Body of pancreas (tissue), 4 donors: ENCODE measurements around the gene VEZF1. TPM values are rescaled to one million over a fixed set of nuclear protein-coding genes. Genes with fewer than 3 reads are reported as not detected.
"Not testable (repeated sequence)": the region's sequence is repeated elsewhere in the genome, so short reads cannot be mapped to it uniquely, and the experiment has no call there.

Experiments used
- ATAC-seq: fragments of 150-250 bp; one replicate; pipeline ENCODE4 v1.9.1; 2016
- DNase-seq, 4 donors: peaks; one replicate each; pipeline ENCODE4 v3.0.0-alpha.2; 2019
- H3K27ac ChIP-seq, 4 donors: fragments of 200-600 bp; sonication (generic); 1 replicate in 3 of 4; 2 replicates in 1 of 4; pipeline versions ENCODE4 v1.5.1 to v1.6.1; 2016 to 2019; ENCODE audit warnings: mild to moderate bottlenecking in 1 of 4, mixed read lengths in 1 of 4, moderate library complexity in 1 of 4
- H3K27me3 ChIP-seq, 2 donors: fragments of 200-600 bp; sonication (generic); one replicate each; pipeline ENCODE4 v1.6.0; 2016; ENCODE audit warnings: mild to moderate bottlenecking in 1 of 2
- H3K36me3 ChIP-seq, 2 donors: fragments of 200-600 bp; sonication (generic); replicated peaks in 1 of 2; 2 replicates each; pipeline ENCODE4 v1.5.1; 2016; ENCODE audit warnings: low read depth in 2 of 2; ENCODE audit not compliant: insufficient read depth in 1 of 2
- H3K4me1 ChIP-seq: fragments of 200-600 bp; sonication (generic); one replicate; pipeline ENCODE4 v1.6.0; 2016
- H3K4me3 ChIP-seq, 2 donors: fragments of 200-600 bp; sonication (generic); 1 replicate in 1 of 2; 2 replicates in 1 of 2; pipeline ENCODE4 v1.5.1; 2016 to 2019
- H3K9me3 ChIP-seq, 3 donors: fragments of 200-600 bp; sonication (generic); 1 replicate in 2 of 3; 2 replicates in 1 of 3; pipeline ENCODE4 v1.5.1; 2016
- POLR2A ChIP-seq, 3 donors: fragments of 450-650 bp; IDR thresholded peaks; one replicate each; pipeline ENCODE4 v1.6.1; 2016; ENCODE audit warnings: antibody characterized with exemption in 3 of 3, mild to moderate bottlenecking in 2 of 3
- WGBS, 2 donors: methylation state at CpG; one replicate each; pipeline ENCODE4 v1.1.5; 2017; 5-methylcytosine and 5-hydroxymethylcytosine counted together
- intact Hi-C: fragments of 100-400 bp; cut with DNase I; formaldehyde crosslinking; loops from one replicate; pipeline ENCODE4 v1.15.1; 2023
- total RNA-seq, 2 donors: library from RNA; depleted of rRNA; stranded (reverse); fragments of >200 nt; gene quantifications; one replicate each; pipeline ENCODE4 v1.1.0, GENCODE V29; 2016
- TF ChIP-seq, protein P1 (sequence below), 7 experiments: fragments of 450-650 bp in 4 of 7; fragments of 200-600 bp in 3 of 7; sonication (generic) in 3 of 7; IDR thresholded peaks; one replicate each; pipeline ENCODE4 v1.5.1; 2016 to 2019; ENCODE audit warnings: antibody characterized with exemption in 7 of 7

Gene VEZF1
- total RNA-seq, 2 donors from 2014 or later, result 14.5 to 39.4 TPM

DNA sequence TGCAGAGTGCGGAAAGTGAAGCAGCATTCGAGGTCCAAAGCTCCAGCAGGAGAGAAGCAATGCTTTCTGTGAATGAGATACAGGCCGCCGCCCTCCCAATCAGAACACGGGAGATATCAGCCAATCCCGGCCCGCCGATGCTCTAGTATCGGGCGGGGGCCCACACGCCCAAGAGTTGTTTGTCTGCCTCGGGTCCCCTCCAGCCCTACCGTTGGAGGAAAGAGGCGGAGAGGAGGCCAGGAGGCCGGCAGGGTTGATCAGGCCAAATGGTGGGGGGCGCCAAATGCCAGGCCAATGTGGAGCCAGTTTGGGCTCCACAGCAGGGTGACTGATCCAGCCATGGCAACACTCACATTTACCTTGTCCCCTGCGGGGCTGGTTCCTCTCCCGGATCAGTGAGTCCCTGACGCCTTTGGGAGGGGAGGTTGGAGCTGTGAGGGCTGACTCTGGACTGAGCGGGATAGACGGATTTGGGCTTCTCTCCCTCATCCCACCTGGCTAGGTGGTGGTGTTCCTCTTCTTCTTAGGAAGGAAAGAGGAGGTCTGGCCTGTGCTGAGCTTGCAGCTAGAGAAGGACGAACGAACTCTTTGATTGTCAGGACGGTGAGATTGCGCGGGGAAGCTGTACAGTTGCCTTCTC is 22.4 kb downstream of the VEZF1 start:
- H3K36me3 ChIP-seq, result no peaks in the 10 kb centered on the region
- no peaks in the 10 kb centered on the region for H3K27me3 ChIP-seq
- ATAC-seq (no peak), DNase-seq (no peak)
- 81 to 89% methylated on average over 21 to 26 of the region's 26 CpGs for WGBS, 2 donors
- no peaks in the 10 kb centered on the region for H3K4me1 ChIP-seq
- TF ChIP-seq POLR2A (IDR thresholded peaks at IDR 0.05), result no peak
- TF ChIP-seq, protein P1, sequence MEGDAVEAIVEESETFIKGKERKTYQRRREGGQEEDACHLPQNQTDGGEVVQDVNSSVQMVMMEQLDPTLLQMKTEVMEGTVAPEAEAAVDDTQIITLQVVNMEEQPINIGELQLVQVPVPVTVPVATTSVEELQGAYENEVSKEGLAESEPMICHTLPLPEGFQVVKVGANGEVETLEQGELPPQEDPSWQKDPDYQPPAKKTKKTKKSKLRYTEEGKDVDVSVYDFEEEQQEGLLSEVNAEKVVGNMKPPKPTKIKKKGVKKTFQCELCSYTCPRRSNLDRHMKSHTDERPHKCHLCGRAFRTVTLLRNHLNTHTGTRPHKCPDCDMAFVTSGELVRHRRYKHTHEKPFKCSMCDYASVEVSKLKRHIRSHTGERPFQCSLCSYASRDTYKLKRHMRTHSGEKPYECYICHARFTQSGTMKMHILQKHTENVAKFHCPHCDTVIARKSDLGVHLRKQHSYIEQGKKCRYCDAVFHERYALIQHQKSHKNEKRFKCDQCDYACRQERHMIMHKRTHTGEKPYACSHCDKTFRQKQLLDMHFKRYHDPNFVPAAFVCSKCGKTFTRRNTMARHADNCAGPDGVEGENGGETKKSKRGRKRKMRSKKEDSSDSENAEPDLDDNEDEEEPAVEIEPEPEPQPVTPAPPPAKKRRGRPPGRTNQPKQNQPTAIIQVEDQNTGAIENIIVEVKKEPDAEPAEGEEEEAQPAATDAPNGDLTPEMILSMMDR (IDR thresholded peaks at IDR 0.05), result no peak
- no peaks in the 10 kb centered on the region for H3K9me3 ChIP-seq
- no peak overlapping the region for H3K4me3 ChIP-seq
- no peak overlapping the region for H3K27ac ChIP-seq
- intact Hi-C loops, result no loop called here

DNA sequence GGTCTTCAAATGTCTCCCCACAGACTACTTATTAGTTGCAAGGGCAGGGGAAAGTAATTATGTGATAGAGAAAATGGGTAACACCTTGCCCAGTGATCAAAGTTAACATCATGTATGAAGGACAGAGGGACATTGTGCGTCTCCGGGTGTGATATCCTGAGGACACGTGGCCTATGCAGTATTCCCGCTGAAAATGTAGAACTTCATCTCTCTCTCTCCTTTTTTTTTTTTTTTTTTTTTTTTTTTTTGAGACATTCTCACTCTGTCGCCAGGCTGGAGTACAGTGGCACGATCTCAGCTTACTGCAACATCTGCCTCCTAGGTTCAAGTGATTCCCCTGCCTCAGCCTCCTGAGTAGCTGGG is 24.9 kb downstream of the VEZF1 start:
- Histone ChIP-seq H3K36me3 (no peaks in the 10 kb centered on the region), H3K4me1 (no peaks in the 10 kb centered on the region), H3K9me3 (no peaks in the 10 kb centered on the region), H3K27ac (no peak overlapping the region), H3K4me3 (no peak overlapping the region), H3K27me3 (no peaks in the 10 kb centered on the region)
- DNase-seq, result no peak
- ATAC-seq, result no peak
- intact Hi-C loops, result no loop called here
- 91 to 95% methylated on average over 6 of the region's 6 CpGs for WGBS, 2 donors
- TF ChIP-seq, protein P1 (IDR thresholded peaks at IDR 0.05), result no peak
- TF ChIP-seq POLR2A (IDR thresholded peaks at IDR 0.05), result no peak

DNA sequence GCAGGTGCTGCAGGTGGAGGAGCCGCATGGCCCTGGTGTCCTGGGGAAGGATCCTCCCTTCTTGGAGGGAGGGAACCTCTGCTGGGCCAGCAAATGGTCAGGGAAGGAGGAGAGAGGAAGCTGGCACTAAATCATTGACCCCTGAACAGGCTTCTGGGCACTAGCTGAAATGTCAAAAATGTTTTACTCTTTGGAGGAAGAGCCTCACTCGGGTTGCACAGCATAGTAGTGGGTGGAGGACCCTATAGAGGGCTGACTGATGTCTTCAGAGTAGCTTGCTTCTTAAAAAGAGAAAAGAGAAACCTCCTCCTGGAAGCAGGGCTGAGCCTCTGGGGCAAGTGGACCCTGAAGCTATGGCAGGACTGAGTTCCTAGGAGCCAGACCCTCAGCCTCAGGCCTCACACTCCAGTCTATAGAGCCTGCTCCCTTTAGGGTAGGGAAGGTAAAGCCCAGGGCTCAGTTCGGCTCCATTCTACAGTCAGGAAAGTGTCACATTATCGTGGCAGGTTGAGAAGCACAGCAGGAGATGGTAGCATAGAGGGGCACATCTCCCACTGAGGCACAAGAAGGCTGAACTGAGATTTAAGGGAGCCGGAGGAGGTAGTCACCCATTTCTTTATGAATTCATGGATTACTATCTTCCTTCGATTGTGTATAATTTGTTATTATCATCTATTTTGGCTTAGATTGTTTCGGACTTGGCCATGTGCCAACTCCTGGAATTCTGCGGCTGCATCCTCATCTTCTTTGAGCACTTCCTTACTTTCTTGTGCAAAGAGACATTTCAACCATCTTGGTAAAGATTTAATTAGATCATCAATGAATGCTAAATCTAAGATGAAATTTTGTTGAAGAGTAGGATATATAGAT is 25.5 kb downstream of the VEZF1 start:
- ATAC-seq, result no peak
- intact Hi-C loops, result no loop called here
- no peaks in the 10 kb centered on the region for H3K27me3 ChIP-seq
- TF ChIP-seq, protein P1 (IDR thresholded peaks at IDR 0.05), result no peak
- no peak for TF ChIP-seq POLR2A (IDR thresholded peaks at IDR 0.05)
- no peak overlapping the region for H3K4me3 ChIP-seq
- H3K9me3 ChIP-seq, result no peaks in the 10 kb centered on the region
- H3K27ac ChIP-seq, result no peak overlapping the region
- no peaks in the 10 kb centered on the region for H3K36me3 ChIP-seq
- no peaks in the 10 kb centered on the region for H3K4me1 ChIP-seq
- DNase-seq, result no peak
- WGBS, 2 donors, result 64 to 69% methylated on average over 8 of the region's 8 CpGs

DNA sequence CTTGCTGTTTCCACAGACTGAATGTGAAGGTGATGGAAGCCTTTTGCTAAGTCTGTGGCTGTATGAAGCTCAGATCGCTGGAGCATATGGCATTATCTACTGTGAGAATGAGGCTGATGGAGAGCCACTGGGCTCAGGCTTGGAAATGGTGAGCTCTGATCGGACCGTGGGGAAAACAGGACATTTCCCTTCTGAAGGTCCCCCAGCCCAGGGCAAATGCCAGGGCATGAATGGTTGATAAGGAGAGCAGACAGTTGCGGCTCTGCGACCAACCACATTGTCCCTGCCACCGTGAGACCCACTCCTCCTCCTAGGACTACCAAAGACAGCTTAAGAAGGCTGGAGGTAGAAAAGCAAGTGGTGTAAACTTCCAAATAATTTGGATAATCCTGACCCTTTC is 28.1 kb downstream of the VEZF1 start:
- TF ChIP-seq POLR2A (IDR thresholded peaks at IDR 0.05), result no peak
- TF ChIP-seq, protein P1 (IDR thresholded peaks at IDR 0.05), result no peak
- DNase-seq, result no peak
- Histone ChIP-seq H3K4me3 (no peak overlapping the region), H3K9me3 (no peaks in the 10 kb centered on the region), H3K4me1 (peaks cover 13% of the 10 kb centered on the region), H3K27me3 (no peaks in the 10 kb centered on the region), H3K36me3 (no peaks in the 10 kb centered on the region), H3K27ac (no peak overlapping the region)
- WGBS, 2 donors, result 92 to 98% methylated on average over 6 of the region's 6 CpGs
- intact Hi-C loops, result no loop called here
- no peak for ATAC-seq

DNA sequence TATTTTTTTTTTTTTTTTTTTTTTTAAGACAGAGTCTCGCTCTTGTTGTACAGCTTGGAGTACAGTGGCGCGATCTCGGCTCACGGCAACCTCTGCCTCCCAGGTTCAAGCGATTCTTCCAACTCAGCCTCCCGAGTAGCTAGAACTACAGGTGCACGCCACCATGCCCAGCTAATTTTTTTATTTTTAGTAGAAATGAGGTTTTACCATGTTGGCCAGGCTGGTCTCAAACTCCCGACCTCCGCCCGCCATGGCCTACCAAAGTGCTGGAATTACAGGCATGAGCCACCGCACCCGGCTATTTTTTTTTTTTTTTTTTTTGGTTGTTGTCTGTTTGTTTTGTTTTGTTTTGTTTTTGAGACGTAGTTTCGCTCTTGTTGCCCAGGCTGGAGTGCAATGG is 29.7 kb downstream of the VEZF1 start:
- H3K4me3 ChIP-seq, H3K27me3 ChIP-seq, H3K27ac ChIP-seq, H3K36me3 ChIP-seq, ATAC-seq, H3K9me3 ChIP-seq, intact Hi-C loops: not testable (repeated sequence)
- DNase-seq, result peak in 1 of 4 donors; percentile 1
- peaks cover 22% of the 10 kb centered on the region for H3K4me1 ChIP-seq
- WGBS, 2 donors, result 89 to 97% methylated on average over 12 to 15 of the region's 15 CpGs
